Mesothelial cell of epicardium (in vitro differentiated cells): Measurements from ENCODE around the gene DMD. TPM values are rescaled to one million over a fixed set of nuclear protein-coding genes. Genes with fewer than 3 reads are reported as not detected.

Source experiments
- DNase-seq, 2 experiments: peaks; one replicate each; pipeline ENCODE4 v3.0.0; 2021; ENCODE audit warnings: low spot score in 2 of 2; ENCODE audit not compliant: unreplicated experiment in 2 of 2
- H3K27ac Mint-ChIP-seq: 2 replicates; pipeline ENCODE4 v1.8.0; 2021; ENCODE audit warnings: mixed read lengths
- H3K27me3 Mint-ChIP-seq: 2 replicates; pipeline ENCODE4 v1.8.0; 2021; ENCODE audit warnings: low read depth, mixed read lengths
- H3K36me3 Mint-ChIP-seq: 2 replicates; pipeline ENCODE4 v1.8.0; 2021; ENCODE audit warnings: mixed read lengths
- H3K4me1 Mint-ChIP-seq: 2 replicates; pipeline ENCODE4 v1.8.0; 2021; ENCODE audit warnings: mixed read lengths
- H3K4me3 Mint-ChIP-seq: 2 replicates; pipeline ENCODE4 v1.8.0; 2021; ENCODE audit warnings: mild to moderate bottlenecking, moderate library complexity, mixed read lengths
- H3K9me3 Mint-ChIP-seq: 2 replicates; pipeline ENCODE4 v1.8.0; 2021; ENCODE audit warnings: mixed read lengths
- total RNA-seq: library from RNA; stranded (reverse); gene quantifications from 3 replicates; pipeline ENCODE4 v1.2.1, GENCODE V29; 2021
- TF ChIP-seq, protein P1 (sequence below): fragments of 200-600 bp; sonication (generic); IDR thresholded peaks from one replicate; pipeline ENCODE4 v1.5.0; 2021; ENCODE audit warnings: antibody characterized with exemption; ENCODE audit not compliant: unreplicated experiment

Gene DMD
- total RNA-seq, 1 donor from 2014 or later = 79.4 TPM

- no peaks in the 10 kb centered on the region for H3K27me3 Mint-ChIP-seq
- H3K27ac Mint-ChIP-seq = no peak overlapping the region
- H3K4me3 Mint-ChIP-seq = no peak overlapping the region
- H3K9me3 Mint-ChIP-seq = peaks cover 30% of the 10 kb centered on the region
- no peak for DNase-seq
- TF ChIP-seq, protein P1, sequence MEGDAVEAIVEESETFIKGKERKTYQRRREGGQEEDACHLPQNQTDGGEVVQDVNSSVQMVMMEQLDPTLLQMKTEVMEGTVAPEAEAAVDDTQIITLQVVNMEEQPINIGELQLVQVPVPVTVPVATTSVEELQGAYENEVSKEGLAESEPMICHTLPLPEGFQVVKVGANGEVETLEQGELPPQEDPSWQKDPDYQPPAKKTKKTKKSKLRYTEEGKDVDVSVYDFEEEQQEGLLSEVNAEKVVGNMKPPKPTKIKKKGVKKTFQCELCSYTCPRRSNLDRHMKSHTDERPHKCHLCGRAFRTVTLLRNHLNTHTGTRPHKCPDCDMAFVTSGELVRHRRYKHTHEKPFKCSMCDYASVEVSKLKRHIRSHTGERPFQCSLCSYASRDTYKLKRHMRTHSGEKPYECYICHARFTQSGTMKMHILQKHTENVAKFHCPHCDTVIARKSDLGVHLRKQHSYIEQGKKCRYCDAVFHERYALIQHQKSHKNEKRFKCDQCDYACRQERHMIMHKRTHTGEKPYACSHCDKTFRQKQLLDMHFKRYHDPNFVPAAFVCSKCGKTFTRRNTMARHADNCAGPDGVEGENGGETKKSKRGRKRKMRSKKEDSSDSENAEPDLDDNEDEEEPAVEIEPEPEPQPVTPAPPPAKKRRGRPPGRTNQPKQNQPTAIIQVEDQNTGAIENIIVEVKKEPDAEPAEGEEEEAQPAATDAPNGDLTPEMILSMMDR = no peak
- peaks cover 11% of the 10 kb centered on the region for H3K4me1 Mint-ChIP-seq
- H3K36me3 Mint-ChIP-seq = no peaks in the 10 kb centered on the region
Observed at GRCh38 chrX:31232506-31232905, 1978.8 kb downstream of the DMD start.

DNA sequence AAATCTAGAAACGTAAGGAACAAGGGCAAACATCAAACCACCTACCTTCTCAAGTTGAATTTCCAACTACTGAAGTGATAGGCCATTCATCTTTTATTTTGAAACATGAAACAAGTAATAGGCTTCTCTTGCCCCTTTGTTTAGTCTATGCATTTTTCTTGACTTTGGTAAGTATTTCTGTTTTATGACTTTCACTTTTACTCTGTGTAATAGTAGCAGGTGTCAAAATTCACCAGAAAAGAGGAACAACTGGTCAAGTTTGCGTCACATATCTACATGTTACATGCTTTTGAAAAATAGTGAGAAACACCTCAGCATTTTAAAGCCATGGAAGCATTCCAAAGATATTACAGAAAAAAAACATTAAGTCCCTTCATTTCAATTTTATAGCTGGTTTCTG is 1982.4 kb downstream of the DMD start:
- Mint-ChIP-seq H3K4me1 (peaks cover 9% of the 10 kb centered on the region), H3K4me3 (no peak overlapping the region), H3K27ac (peak overlapping the region; percentile 79), H3K36me3 (peaks cover 5% of the 10 kb centered on the region), H3K27me3 (no peaks in the 10 kb centered on the region), H3K9me3 (peaks cover 30% of the 10 kb centered on the region)
- DNase-seq = no peak
- TF ChIP-seq, protein P1 = no peak

DNA sequence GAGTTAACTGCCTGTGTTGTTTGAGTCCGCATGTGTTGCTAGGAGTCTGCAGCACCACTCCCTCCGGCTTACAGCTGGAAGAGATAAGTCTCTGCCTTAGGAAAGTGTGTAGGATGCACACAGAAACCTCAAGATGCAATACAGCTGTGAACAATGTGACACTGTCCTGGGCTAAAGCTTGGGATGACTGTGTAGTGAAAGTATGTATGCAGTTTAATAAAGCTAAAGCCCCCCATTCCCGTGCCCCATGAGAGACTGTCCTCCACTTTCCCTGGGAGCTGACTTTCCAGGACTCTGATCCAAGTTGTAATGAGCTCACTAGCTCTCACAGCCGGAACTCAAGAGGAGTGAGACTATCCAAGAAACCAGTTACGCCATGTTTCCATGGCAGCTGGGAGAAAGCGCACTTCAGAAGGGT is 1982.9 kb downstream of the DMD start:
- H3K36me3 Mint-ChIP-seq = peaks cover 5% of the 10 kb centered on the region
- no peaks in the 10 kb centered on the region for H3K27me3 Mint-ChIP-seq
- H3K9me3 Mint-ChIP-seq = peaks cover 30% of the 10 kb centered on the region
- no peak for DNase-seq
- TF ChIP-seq, protein P1 = no peak
- no peak overlapping the region for H3K4me3 Mint-ChIP-seq
- peak overlapping the region; percentile 79 for H3K27ac Mint-ChIP-seq
- peaks cover 5% of the 10 kb centered on the region for H3K4me1 Mint-ChIP-seq

DNA sequence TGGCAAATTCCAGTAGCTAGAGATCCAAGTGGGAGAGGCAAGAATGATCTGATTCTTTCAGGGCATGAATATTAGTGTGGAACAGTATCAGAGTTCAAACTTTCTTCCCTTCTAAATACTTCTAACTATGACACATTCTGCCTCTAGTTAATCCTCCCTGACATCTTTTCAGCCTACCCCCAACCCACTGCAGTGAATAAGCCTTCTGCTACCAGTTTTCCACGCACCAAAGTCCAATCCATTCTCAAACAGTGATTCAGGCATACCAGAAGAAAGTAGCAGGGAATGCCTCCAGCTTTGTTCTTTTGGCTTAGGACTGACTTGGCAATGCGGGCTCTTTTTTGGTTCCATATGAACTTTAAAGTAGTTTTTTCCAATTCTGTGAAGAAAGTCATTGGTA is 1984.1 kb downstream of the DMD start:
- no peaks in the 10 kb centered on the region for H3K27me3 Mint-ChIP-seq
- H3K9me3 Mint-ChIP-seq = peaks cover 26% of the 10 kb centered on the region
- H3K27ac Mint-ChIP-seq = no peak overlapping the region
- TF ChIP-seq, protein P1 = no peak
- DNase-seq = no peak
- H3K4me1 Mint-ChIP-seq = no peaks in the 10 kb centered on the region
- H3K4me3 Mint-ChIP-seq = no peak overlapping the region
- peaks cover 5% of the 10 kb centered on the region for H3K36me3 Mint-ChIP-seq

DNA sequence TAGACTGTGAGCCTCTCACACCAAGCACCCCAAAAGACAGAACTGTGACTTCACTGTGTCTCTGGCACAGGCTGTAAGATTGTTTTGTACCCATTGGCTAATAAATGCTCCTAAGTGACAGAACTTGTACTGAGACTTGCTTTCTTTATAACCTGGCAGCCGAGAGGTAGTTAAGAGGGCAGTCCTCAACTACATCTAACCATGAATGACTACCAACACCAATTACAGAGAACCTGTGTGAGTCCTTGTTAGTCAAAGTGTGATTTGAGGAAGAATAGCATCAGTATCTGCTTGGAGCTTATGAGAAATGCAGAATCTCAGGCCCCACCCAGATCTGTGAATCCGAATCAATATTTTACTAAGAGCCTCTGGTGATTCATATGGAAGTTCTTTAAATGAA is 1985.5 kb downstream of the DMD start:
- no peak overlapping the region for H3K4me3 Mint-ChIP-seq
- no peak overlapping the region for H3K27ac Mint-ChIP-seq
- peaks cover 16% of the 10 kb centered on the region for H3K9me3 Mint-ChIP-seq
- no peaks in the 10 kb centered on the region for H3K27me3 Mint-ChIP-seq
- no peak for DNase-seq
- H3K36me3 Mint-ChIP-seq = peaks cover 5% of the 10 kb centered on the region
- no peaks in the 10 kb centered on the region for H3K4me1 Mint-ChIP-seq
- TF ChIP-seq, protein P1 = no peak
